NCI-H774 (cell line): ENCODE results near the gene DSCAML1.

Experiments
- DNase-seq: peaks from one replicate; lab custom pipeline; 2025; lab: John Stamatoyannopoulos, UW

DSCAML1 gene

GRCh38 chr11:117796872-117797529 is at the start of gene DSCAML1:
Gene DSCAML1, minus strand, starts transcription at chr11:117797216. Its CDS starts 137 bp downstream, at chr11:117797079.
- DNase-seq = peak; percentile 13

- DNase-seq = peak; percentile 63
These were observed 46.9 kb upstream of the DSCAML1 start for GRCh38 chr11:117843666-117844484.

GRCh38 chr11:117842131-117842941 is 45.3 kb upstream of the DSCAML1 start:
- no peak for DNase-seq

GRCh38 chr11:117841551-117842031 is 44.6 kb upstream of the DSCAML1 start:
- DNase-seq = no peak

GRCh38 chr11:117840881-117841550 is 44.0 kb upstream of the DSCAML1 start:
- no peak for DNase-seq

- no peak for DNase-seq
These were observed 43.2 kb upstream of the DSCAML1 start for GRCh38 chr11:117839936-117840813.

GRCh38 chr11:117839380-117839881 is 42.4 kb upstream of the DSCAML1 start:
- no peak for DNase-seq

- DNase-seq = no peak
These were observed 41.9 kb upstream of the DSCAML1 start for GRCh38 chr11:117838901-117839300.

GRCh38 chr11:117837791-117838190 is 40.8 kb upstream of the DSCAML1 start:
- DNase-seq = no peak

- no peak for DNase-seq
These were observed 40.2 kb upstream of the DSCAML1 start for GRCh38 chr11:117837070-117837776.

- DNase-seq = no peak
These were observed 39.3 kb upstream of the DSCAML1 start for GRCh38 chr11:117836077-117836960.

GRCh38 chr11:117835576-117835975 is 38.6 kb upstream of the DSCAML1 start:
- DNase-seq = no peak

- no peak for DNase-seq
These were observed 37.9 kb upstream of the DSCAML1 start for GRCh38 chr11:117834838-117835443.

GRCh38 chr11:117834068-117834810 is 37.2 kb upstream of the DSCAML1 start:
- no peak for DNase-seq

GRCh38 chr11:117833401-117833891 is 36.4 kb upstream of the DSCAML1 start:
- peak; percentile 99 for DNase-seq

- no peak for DNase-seq
These were observed 35.5 kb upstream of the DSCAML1 start for GRCh38 chr11:117832511-117832910.

- DNase-seq = no peak
These were observed 34.8 kb upstream of the DSCAML1 start for GRCh38 chr11:117831661-117832415.
